Gastrocnemius medialis (tissue), 4 donors: ENCODE measurements around the gene CDC42BPG. TPM values are rescaled to one million over a fixed set of nuclear protein-coding genes. Genes with fewer than 3 reads are reported as not detected.

Experiments
- ATAC-seq, 2 donors: fragments of 150-250 bp; one replicate each; pipeline ENCODE4 v1.9.1; 2016
- DNase-seq, 2 donors: peaks; one replicate each; pipeline ENCODE4 v3.0.0-alpha.2; 2019
- H3K27ac ChIP-seq, 4 donors: fragments of 200-600 bp; sonication (generic); 1 replicate in 1 of 4; 2 replicates in 3 of 4; pipeline ENCODE4 v1.5.1; 2016 to 2018; ENCODE audit warnings: mild to moderate bottlenecking in 2 of 4, moderate library complexity in 1 of 4
- H3K27me3 ChIP-seq, 3 donors: fragments of 200-600 bp; sonication (generic) in 2 of 3; 1 replicate in 1 of 3; 2 replicates in 2 of 3; pipeline versions ENCODE4 v1.5.1 to v1.6.0; 2016 to 2019; ENCODE audit warnings: mild to moderate bottlenecking in 1 of 3, moderate library complexity in 1 of 3
- H3K36me3 ChIP-seq, 2 donors: fragments of 200-600 bp; sonication (generic) in 1 of 2; one replicate each; pipeline ENCODE4 v1.5.1; 2017 to 2018
- H3K4me1 ChIP-seq, 2 donors: fragments of 200-600 bp; sonication (generic) in 1 of 2; one replicate each; pipeline ENCODE4 v1.5.1; 2016 to 2017; ENCODE audit warnings: mild to moderate bottlenecking in 2 of 2
- H3K4me3 ChIP-seq, 4 donors: fragments of 200-600 bp; sonication (generic) in 3 of 4; 1 replicate in 1 of 4; 2 replicates in 3 of 4; pipeline ENCODE4 v1.5.1; 2016 to 2019; ENCODE audit warnings: mild to moderate bottlenecking in 2 of 4
- H3K9me3 ChIP-seq, 3 donors: fragments of 200-600 bp; sonication (generic) in 2 of 3; 1 replicate in 1 of 3; 2 replicates in 2 of 3; pipeline ENCODE4 v1.5.1; 2016 to 2019
- POLR2A ChIP-seq, 2 donors: fragments of 450-650 bp; IDR thresholded peaks; one replicate each; pipeline ENCODE4 v1.6.1; 2017; ENCODE audit warnings: antibody characterized with exemption in 2 of 2, mild to moderate bottlenecking in 2 of 2, moderate library complexity in 2 of 2
- in situ Hi-C, 4 donors: fragments of 200-750 bp; cut with MboI; loops; one replicate each; pipeline versions ENCODE4 v1.15.0 to v1.8.0; 2017; ENCODE audit warnings: low sequenced_read_pairs in 4 of 4
- intact Hi-C: fragments of 100-400 bp; cut with DNase I; formaldehyde crosslinking; loops from one replicate; pipeline ENCODE4 v1.15.1; 2023; ENCODE audit warnings: low total_unique reads
- microRNA counts, 2 donors: library from miRNA; unstranded; fragments of <30 nt; microRNA quantifications; one replicate each; lab custom pipeline; 2016
- total RNA-seq, 4 donors: library from RNA; depleted of rRNA; stranded (reverse); fragments of >200 nt; gene quantifications; one replicate each; pipeline versions ENCODE4 v1.1.0 to v1.2.3, GENCODE V29; 2016
- TF ChIP-seq, protein P1 (sequence below), 5 experiments: fragments of 450-650 bp in 3 of 5; fragments of 200-600 bp in 2 of 5; sonication (generic) in 2 of 5; IDR thresholded peaks in 4 of 5; conservative IDR thresholded peaks in 1 of 5; 1 replicate in 4 of 5; 2 replicates in 1 of 5; pipeline ENCODE4 v1.5.1; 2016 to 2019; ENCODE audit warnings: antibody characterized with exemption in 5 of 5, mild to moderate bottlenecking in 3 of 5, moderate library complexity in 3 of 5

CDC42BPG gene
- total RNA-seq, 4 donors from 2014 or later: 0.15 to 0.19 TPM; not detected in 2

DNA sequence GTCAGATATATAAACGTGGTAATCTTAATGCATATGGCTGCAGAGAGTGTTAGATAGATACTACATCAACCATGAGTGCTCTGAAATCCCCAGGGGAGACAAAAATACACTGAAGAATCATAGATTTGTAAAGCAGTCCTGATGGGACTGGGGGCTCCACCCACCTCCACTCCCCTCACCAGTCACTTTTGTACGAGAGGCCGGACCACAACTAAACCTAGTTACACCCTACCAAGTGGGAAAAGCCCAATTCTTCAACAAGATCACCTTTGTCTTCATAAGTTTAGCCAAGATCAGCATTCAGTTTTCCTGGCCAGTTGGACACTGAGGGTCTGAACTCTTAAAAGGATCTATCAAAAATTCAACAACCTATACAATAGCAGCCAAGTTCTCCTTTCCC, 67.6 kb downstream of the CDC42BPG start:
- Histone ChIP-seq H3K27ac (peak overlapping the region; percentile 98 to 100 (median 98)), H3K36me3 (peaks cover 3 to 50% of the 10 kb centered on the region in 2 donors), H3K4me1 (peaks cover 60 to 61% of the 10 kb centered on the region in 2 donors), H3K27me3 (no peaks in the 10 kb centered on the region), H3K4me3 (peak overlapping the region; percentile 57 to 78 (median 74)), H3K9me3 (no peaks in the 10 kb centered on the region)
- DNase-seq (no peak), ATAC-seq (no peak)
- TF ChIP-seq, protein P1, sequence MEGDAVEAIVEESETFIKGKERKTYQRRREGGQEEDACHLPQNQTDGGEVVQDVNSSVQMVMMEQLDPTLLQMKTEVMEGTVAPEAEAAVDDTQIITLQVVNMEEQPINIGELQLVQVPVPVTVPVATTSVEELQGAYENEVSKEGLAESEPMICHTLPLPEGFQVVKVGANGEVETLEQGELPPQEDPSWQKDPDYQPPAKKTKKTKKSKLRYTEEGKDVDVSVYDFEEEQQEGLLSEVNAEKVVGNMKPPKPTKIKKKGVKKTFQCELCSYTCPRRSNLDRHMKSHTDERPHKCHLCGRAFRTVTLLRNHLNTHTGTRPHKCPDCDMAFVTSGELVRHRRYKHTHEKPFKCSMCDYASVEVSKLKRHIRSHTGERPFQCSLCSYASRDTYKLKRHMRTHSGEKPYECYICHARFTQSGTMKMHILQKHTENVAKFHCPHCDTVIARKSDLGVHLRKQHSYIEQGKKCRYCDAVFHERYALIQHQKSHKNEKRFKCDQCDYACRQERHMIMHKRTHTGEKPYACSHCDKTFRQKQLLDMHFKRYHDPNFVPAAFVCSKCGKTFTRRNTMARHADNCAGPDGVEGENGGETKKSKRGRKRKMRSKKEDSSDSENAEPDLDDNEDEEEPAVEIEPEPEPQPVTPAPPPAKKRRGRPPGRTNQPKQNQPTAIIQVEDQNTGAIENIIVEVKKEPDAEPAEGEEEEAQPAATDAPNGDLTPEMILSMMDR (IDR thresholded peaks at IDR 0.05 in 4 of 5, conservative IDR thresholded peaks at IDR 0.05 in 1 of 5): no peak
- TF ChIP-seq POLR2A (IDR thresholded peaks at IDR 0.05): no peak
- intact Hi-C loops: loop anchor here (2.0 to 5.0 kb wide), 2 partner anchors 14 to 35 kb away; partner anchors contain the start of gene RASGRP2
- in situ Hi-C loops: no loop called here

DNA sequence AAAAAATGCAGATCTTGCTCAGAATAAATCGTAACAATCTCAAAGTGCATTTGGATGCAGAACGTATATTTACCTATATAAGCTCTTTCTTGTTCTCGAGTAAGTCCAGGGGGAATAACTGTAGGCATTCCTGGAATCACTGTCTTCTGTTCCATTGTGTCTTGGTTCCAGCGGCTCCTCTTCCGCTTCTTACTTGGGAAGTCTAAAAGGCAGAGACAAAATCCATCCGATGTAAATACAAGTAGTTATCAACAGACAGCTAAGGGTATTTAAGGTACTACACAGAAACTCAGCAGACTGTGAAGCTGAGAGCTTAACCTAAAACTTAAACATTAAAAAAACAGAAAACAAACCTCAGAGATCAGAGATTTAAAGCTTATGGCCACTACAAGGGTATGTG, 68.0 kb downstream of the CDC42BPG start:
- Histone ChIP-seq H3K4me3 (peak overlapping the region; percentile 57 to 78 (median 74)), H3K9me3 (no peaks in the 10 kb centered on the region), H3K36me3 (peaks cover 3 to 55% of the 10 kb centered on the region in 2 donors), H3K27ac (peak overlapping the region; percentile 98 to 100 (median 98)), H3K27me3 (no peaks in the 10 kb centered on the region), H3K4me1 (peaks cover 64 to 65% of the 10 kb centered on the region in 2 donors)
- no peak for ATAC-seq
- in situ Hi-C loops (no loop called here), intact Hi-C loops (loop anchor here (2.0 to 5.0 kb wide), 2 partner anchors 14 to 34 kb away; partner anchors contain the start of gene RASGRP2)
- TF ChIP-seq POLR2A (IDR thresholded peaks at IDR 0.05): no peak
- TF ChIP-seq, protein P1 (IDR thresholded peaks at IDR 0.05 in 4 of 5, conservative IDR thresholded peaks at IDR 0.05 in 1 of 5): no peak
- DNase-seq: no peak

DNA sequence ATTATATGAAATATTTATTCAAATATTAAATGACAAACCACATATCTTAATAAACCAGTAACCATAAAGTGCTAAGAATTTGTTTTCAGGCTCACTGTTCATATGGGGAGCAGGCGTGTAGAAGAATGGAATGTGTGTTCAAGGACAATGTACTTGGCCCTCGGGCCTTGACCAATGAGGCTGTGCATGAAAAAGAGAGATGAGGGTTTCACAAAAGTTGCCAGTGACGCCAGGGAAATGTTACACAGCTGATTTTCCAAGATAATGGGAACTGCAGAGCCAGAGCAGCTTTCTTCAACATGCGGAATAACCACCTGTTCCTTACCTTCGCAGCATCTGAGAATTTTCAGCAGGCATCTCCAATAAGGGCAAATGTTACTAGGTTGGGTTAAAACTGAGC, 70.3 kb downstream of the CDC42BPG start:
- peaks cover 58 to 59% of the 10 kb centered on the region in 2 donors for H3K4me1 ChIP-seq
- H3K27ac ChIP-seq: peak overlapping the region; percentile 98 to 100 (median 98)
- TF ChIP-seq, protein P1 (IDR thresholded peaks at IDR 0.05 in 4 of 5, conservative IDR thresholded peaks at IDR 0.05 in 1 of 5): no peak
- no peak for TF ChIP-seq POLR2A (IDR thresholded peaks at IDR 0.05)
- in situ Hi-C loops: no loop called here
- no peaks in the 10 kb centered on the region for H3K27me3 ChIP-seq
- no peak for ATAC-seq
- H3K36me3 ChIP-seq: peaks cover 8 to 77% of the 10 kb centered on the region in 2 donors
- intact Hi-C loops: no loop called here
- DNase-seq: no peak
- no peak overlapping the region for H3K4me3 ChIP-seq
- no peaks in the 10 kb centered on the region for H3K9me3 ChIP-seq

MicroRNA genes within 50 kb of the gene (microRNA counts, 767-probe panel; counts per million panel counts)
- 356 to 448 counts per million in 2 donors for microRNA hsa-miR-192-5p (lab: Ali Mortazavi, UCI)

Other genes starting within 250 kb of the CDC42BPG start
- gene NRXN2, start 121.5 kb downstream of the CDC42BPG start, total RNA-seq: 1 to 10 TPM in 2 of 4 donors, under 1 TPM in 2; 0.15 to 6.2 (median 1.8) TPM
- 10 to 100 TPM in 1 of 4 donors, 1 to 10 TPM in 3; 2.9 to 10.9 (median 7.1) TPM for gene RASGRP2, start 100.5 kb downstream of the CDC42BPG start, total RNA-seq
- 1,000 to 10,000 TPM in 3 of 4 donors, 100 to 1,000 TPM in 1; 881 to 2,858 (median 1,836) TPM for gene PYGM, start 84.7 kb downstream of the CDC42BPG start, total RNA-seq
- 100 to 1,000 TPM; 171 to 249 (median 193) TPM for gene SF1, start 66.1 kb downstream of the CDC42BPG start, total RNA-seq
- 10 to 100 TPM in 1 of 4 donors, 1 to 10 TPM in 3; 4.3 to 14.8 (median 6.2) TPM for gene MAP4K2, start 41.4 kb downstream of the CDC42BPG start, total RNA-seq
- gene MEN1, start 34.1 kb downstream of the CDC42BPG start, total RNA-seq: 10 to 100 TPM in 2 of 4 donors, 1 to 10 TPM in 2; 7.4 to 12.2 (median 9.8) TPM
- 10 to 100 TPM; 24.8 to 46.2 (median 31.3) TPM for gene EHD1, start 34.0 kb upstream of the CDC42BPG start, total RNA-seq
- gene ATG2A, start 72.6 kb upstream of the CDC42BPG start, total RNA-seq: 10 to 100 TPM; 10.7 to 97.5 (median 37.9) TPM
- gene PPP2R5B, start 80.0 kb upstream of the CDC42BPG start, total RNA-seq: 10 to 100 TPM; 17.2 to 34.2 (median 24.3) TPM
- not detected for gene GPHA2, start 91.2 kb upstream of the CDC42BPG start, total RNA-seq
- gene MAJIN, start 127.5 kb upstream of the CDC42BPG start, total RNA-seq: not detected
- gene BATF2, start 152.3 kb upstream of the CDC42BPG start, total RNA-seq: 1 to 10 TPM in 3 of 4 donors, under 1 TPM in 1; 0.97 to 3.3 (median 2.3) TPM
- 100 to 1,000 TPM; 150 to 268 (median 170) TPM for gene ARL2, start 169.5 kb upstream of the CDC42BPG start, total RNA-seq
- gene SNX15, start 182.8 kb upstream of the CDC42BPG start, total RNA-seq: 10 to 100 TPM; 16.9 to 33.3 (median 25.9) TPM
- 10 to 100 TPM in 3 of 4 donors, 1 to 10 TPM in 1; 9.0 to 27.2 (median 14.4) TPM for gene SAC3D1, start 196.6 kb upstream of the CDC42BPG start, total RNA-seq
- gene NAALADL1, start 213.9 kb upstream of the CDC42BPG start, total RNA-seq: 1 to 10 TPM in 3 of 4 donors, under 1 TPM in 1; 0.22 to 4.0 (median 2.6) TPM
- gene CDCA5, start 239.4 kb upstream of the CDC42BPG start, total RNA-seq: 1 to 10 TPM in 1 of 4 donors, under 1 TPM in 2, not detected in 1; 0.36 to 1.3 (median 1.00) TPM
- 10 to 100 TPM; 35.7 to 42.0 (median 40.6) TPM for gene ZFPL1, start 239.6 kb upstream of the CDC42BPG start, total RNA-seq